SKM-1 (cell line): ENCODE measurements around the gene LAMB2.

Experiments
- DNase-seq: peaks from one replicate; lab custom pipeline; 2025; ENCODE audit not compliant: unreplicated experiment; lab: John Stamatoyannopoulos, UW

LAMB2 gene

GRCh38 chr3:49076646-49077045, 56.2 kb downstream of the LAMB2 start:
- DNase-seq: no peak

GRCh38 chr3:49076116-49076515, 56.7 kb downstream of the LAMB2 start:
- no peak for DNase-seq
